IMR-90 (cell line): Measurements from ENCODE around the gene SDS. TPM values are rescaled to one million over a fixed set of nuclear protein-coding genes. Genes with fewer than 3 reads are reported as not detected.

Experiments
- ATAC-seq: fragments of 200-7000 bp; cut with Tn5 transposase; 2 replicates; pipeline ENCODE4 v1.9.1; 2020; ENCODE audit warnings: low read depth, mild to moderate bottlenecking, moderate library complexity
- BruUV-seq: library from RNA; stranded (reverse); fragments of 400-500 nt; replicated peaks from 2 replicates; lab custom pipeline; 2021; lab: Mats Ljungman, UMichigan
- CTCF ChIA-PET: fragments of 300-600 bp; formaldehyde crosslinking; extraction: SDS; loops from one replicate; lab custom pipeline; 2021; ENCODE audit warnings: antibody characterized with exemption; lab: Yijun Ruan, JAX
- POLR2A ChIA-PET: fragments of 300-600 bp; sonication (Branson Sonifier 250); formaldehyde crosslinking; loops from one replicate; lab custom pipeline; 2022; ENCODE audit warnings: antibody characterized with exemption; ENCODE audit not compliant: unreplicated experiment; lab: Charles Lee
- DNase-seq: peaks from one replicate; pipeline ENCODE4 v3.0.0; 2013
- H2AFZ ChIP-seq: replicated peaks from 2 replicates; pipeline ENCODE3; 2013; ENCODE audit warnings: low read length, mild to moderate bottlenecking; ENCODE audit not compliant: poor library complexity
- H2AK5ac ChIP-seq: 2 replicates; pipeline ENCODE4 v1.6.1; 2013; ENCODE audit warnings: low read depth, low read length, inconsistent platforms
- H2AK9ac ChIP-seq: replicated peaks from 2 replicates; pipeline ENCODE3; 2013; ENCODE audit warnings: mild to moderate bottlenecking, low read depth, low read length, moderate library complexity; ENCODE audit not compliant: poor library complexity
- H2BK120ac ChIP-seq: 2 replicates; pipeline ENCODE4 v1.6.1; 2013; ENCODE audit warnings: low read depth, low read length, inconsistent platforms
- H2BK15ac ChIP-seq: 3 replicates; pipeline ENCODE4 v1.6.1; 2013; ENCODE audit warnings: low read depth, low read length, inconsistent platforms
- H2BK20ac ChIP-seq: 2 replicates; pipeline ENCODE4 v1.6.1; 2013; ENCODE audit warnings: low read depth, mild to moderate bottlenecking, inconsistent platforms, low read length, moderate library complexity
- H2BK5ac ChIP-seq: 2 replicates; pipeline ENCODE4 v1.6.1; 2013; ENCODE audit warnings: mild to moderate bottlenecking, low read depth, low read length, inconsistent platforms; ENCODE audit not compliant: poor library complexity, severe bottlenecking
- H3K14ac ChIP-seq: replicated peaks from 2 replicates; pipeline ENCODE4 v1.6.1; 2013; ENCODE audit warnings: low read depth, low read length, inconsistent platforms
- H3K18ac ChIP-seq: 2 replicates; pipeline ENCODE4 v1.6.1; 2013; ENCODE audit warnings: low read depth, low read length, control low read depth
- H3K23ac ChIP-seq: 2 replicates; pipeline ENCODE4 v1.6.1; 2013; ENCODE audit warnings: low read depth, low read length, inconsistent platforms
- H3K27ac ChIP-seq: 2 replicates; pipeline ENCODE4 v1.5.1; 2013; ENCODE audit warnings: mild to moderate bottlenecking, control low read depth, low read length; ENCODE audit not compliant: insufficient read depth
- H3K27me3 ChIP-seq: 2 replicates; pipeline ENCODE4 v1.6.1; 2013; ENCODE audit warnings: low read length; ENCODE audit not compliant: control insufficient read depth, insufficient read depth
- H3K36me3 ChIP-seq: 2 replicates; pipeline ENCODE4 v1.6.1; 2013; ENCODE audit warnings: low read length, mixed read lengths; ENCODE audit not compliant: control insufficient read depth, insufficient read depth
- H3K4ac ChIP-seq: 2 replicates; pipeline ENCODE4 v1.6.1; 2013; ENCODE audit warnings: low read depth, low read length, inconsistent platforms
- H3K4me1 ChIP-seq: 2 replicates; pipeline ENCODE4 v1.6.1; 2013; ENCODE audit warnings: low read length, mixed read lengths; ENCODE audit not compliant: control insufficient read depth, insufficient read depth
- H3K4me2 ChIP-seq: 2 replicates; pipeline ENCODE4 v1.6.1; 2013; ENCODE audit warnings: low read depth, mild to moderate bottlenecking, control low read depth, low read length, moderate library complexity
- H3K4me3 ChIP-seq: 2 replicates; pipeline ENCODE4 v1.5.1; 2013; ENCODE audit warnings: low read depth, mild to moderate bottlenecking, control low read depth, low read length, moderate library complexity; ENCODE audit not compliant: insufficient read depth
- H3K56ac ChIP-seq: 2 replicates; pipeline ENCODE4 v1.6.1; 2013; ENCODE audit warnings: low read length, inconsistent platforms; ENCODE audit not compliant: insufficient read depth; ENCODE audit errors: extremely low read depth
- H3K79me1 ChIP-seq, 2 experiments: 2 replicates each; pipeline ENCODE4 v1.6.1; 2013; ENCODE audit warnings: low read length in 2 of 2, inconsistent platforms in 1 of 2, low read depth in 1 of 2
- H3K9ac ChIP-seq: 2 replicates; pipeline ENCODE4 v1.6.1; 2013; ENCODE audit warnings: low read depth, low read length, control low read depth
- H3K9me1 ChIP-seq: 2 replicates; pipeline ENCODE4 v1.6.1; 2013; ENCODE audit warnings: low read length, inconsistent platforms; ENCODE audit not compliant: insufficient read depth
- H3K9me3 ChIP-seq: 2 replicates; pipeline ENCODE4 v1.6.1; 2013; ENCODE audit warnings: low read length; ENCODE audit not compliant: control insufficient read depth, insufficient read depth
- H4K20me1 ChIP-seq: 2 replicates; pipeline ENCODE4 v1.6.1; 2013; ENCODE audit warnings: low read length, inconsistent platforms; ENCODE audit not compliant: insufficient read depth
- H4K5ac ChIP-seq: 2 replicates; pipeline ENCODE4 v1.6.1; 2013; ENCODE audit warnings: mild to moderate bottlenecking, low read depth, low read length, control low read depth
- H4K8ac ChIP-seq, 2 experiments: 2 replicates each; pipeline ENCODE4 v1.6.1; 2013; ENCODE audit warnings: low read depth in 2 of 2, low read length in 2 of 2, control low read depth in 1 of 2, inconsistent platforms in 1 of 2
- H4K91ac ChIP-seq: 2 replicates; pipeline ENCODE4 v1.6.1; 2013; ENCODE audit warnings: low read depth, low read length, inconsistent platforms; ENCODE audit not compliant: insufficient read depth
- CEBPB ChIP-seq: IDR thresholded peaks from 2 replicates; pipeline ENCODE4 v1.6.1; 2012; ENCODE audit warnings: low read depth, low read length, improper control_type of control experiment
- WGBS, 2 experiments: methylation state at CpG; one replicate each; pipeline versions ENCODE4 v1.1.5 to v1.1.7; 2013; ENCODE audit warnings: missing lambda C conversion rate in 2 of 2; ENCODE audit not compliant: insufficient read length in 1 of 2; ENCODE audit errors: extremely low coverage in 2 of 2; 5-methylcytosine and 5-hydroxymethylcytosine counted together
- dilution Hi-C: fragments of 300-500 bp; cut with HindIII; formaldehyde crosslinking; loops from one replicate; pipeline ENCODE4 v1.14.3; 2018; ENCODE audit warnings: low sequenced_read_pairs; ENCODE audit not compliant: unreplicated experiment
- in situ Hi-C: fragments of 300-500 bp; cut with MboI; formaldehyde crosslinking; loops from 3 replicates; pipeline ENCODE4 v1.14.3; 2019; ENCODE audit warnings: low sequenced_read_pairs, inconsistent platforms, mixed read lengths
- intact Hi-C: fragments of 100-400 bp; cut with micrococcal nuclease; formaldehyde crosslinking; loops from 2 replicates; pipeline ENCODE4 v1.10.0; 2022
- polyA plus RNA-seq, 3 experiments: library from polyadenylated mRNA; depleted of rRNA; stranded (reverse); fragments of >200 nt; gene quantifications; 2 replicates each; pipeline ENCODE4 v1.2.3, GENCODE V29; 2012; ENCODE audit warnings: low replicate concordance in 1 of 3
- total RNA-seq: library from RNA; depleted of rRNA; stranded (reverse); fragments of >200 nt; gene quantifications from 2 replicates; pipeline ENCODE4 v1.2.3, GENCODE V29; 2012
- TF ChIP-seq, protein P1 (sequence below): fragments of 150-350 bp; IDR thresholded peaks from 2 replicates; pipeline ENCODE4 v1.6.1; 2017; ENCODE audit warnings: mild to moderate bottlenecking, antibody characterized with exemption, low read length, low read depth

The SDS gene
- total and polyA plus RNA-seq, 2 of the 4 experiments (the other 2 are of a cell fraction): not detected

DNA sequence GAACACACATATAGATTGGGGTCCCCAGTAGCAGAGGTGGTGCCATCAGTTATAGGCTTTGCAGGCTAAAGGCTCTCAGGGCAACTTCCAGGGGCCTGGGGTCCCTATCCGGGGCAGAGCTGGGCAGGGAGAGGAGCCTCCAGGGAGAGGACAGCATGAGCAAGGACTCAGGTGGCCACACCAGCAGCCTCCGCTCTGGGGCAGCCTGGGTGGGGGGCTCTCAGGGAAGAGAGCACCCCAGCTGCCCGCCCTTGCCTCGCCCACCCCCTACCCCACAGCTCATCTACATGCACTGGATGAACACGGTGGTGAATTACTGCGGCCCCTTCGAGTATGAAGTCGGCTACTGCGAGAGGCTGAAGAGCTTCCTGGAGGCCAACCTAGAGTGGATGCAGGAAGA is 31.3 kb downstream of the SDS start:
- H3K4me3 ChIP-seq: no peak overlapping the region
- H2BK5ac ChIP-seq: no peak overlapping the region
- peaks cover 0 to 15% of the 10 kb centered on the region in 2 experiments; a peak in 2 of 4 replicates for H3K79me1 ChIP-seq
- H2AK5ac ChIP-seq: no peak overlapping the region
- no peak overlapping the region for H3K18ac ChIP-seq
- no peak overlapping the region for H2AK9ac ChIP-seq
- in situ Hi-C loops (no loop called here), intact Hi-C loops (no loop called here), dilution Hi-C loops (no loop called here)
- WGBS, 2 experiments: no CpG with 5 or more reads among the region's 9 CpGs
- H4K20me1 ChIP-seq: peaks cover 5% of the 10 kb centered on the region; the same call in 1 of the 2 replicates
- no peak overlapping the region for H2BK20ac ChIP-seq
- no peak for ATAC-seq
- peaks cover 23% of the 10 kb centered on the region for H3K9me1 ChIP-seq
- H3K56ac ChIP-seq: no peak overlapping the region
- no TSS peak for BruUV-seq
- no peak overlapping the region for H3K27ac ChIP-seq
- H3K14ac ChIP-seq: no peak overlapping the region
- H3K4ac ChIP-seq: no peak overlapping the region
- no peak overlapping the region for H4K91ac ChIP-seq
- H2BK15ac ChIP-seq: no peak overlapping the region
- no peaks in the 10 kb centered on the region for H3K9me3 ChIP-seq
- H3K4me1 ChIP-seq: no peaks in the 10 kb centered on the region; the same call in 1 of the 2 replicates
- ChIA-PET CTCF (no interaction called here), POLR2A (no interaction called here)
- no peak overlapping the region for H4K8ac ChIP-seq
- H3K4me2 ChIP-seq: no peak overlapping the region
- no peaks in the 10 kb centered on the region for H3K27me3 ChIP-seq
- peaks cover 22% of the 10 kb centered on the region for H3K36me3 ChIP-seq
- no peak overlapping the region for H3K23ac ChIP-seq
- H3K9ac ChIP-seq: no peak overlapping the region
- H2AFZ ChIP-seq: no peak overlapping the region
- no peak for TF ChIP-seq CEBPB
- TF ChIP-seq, protein P1, sequence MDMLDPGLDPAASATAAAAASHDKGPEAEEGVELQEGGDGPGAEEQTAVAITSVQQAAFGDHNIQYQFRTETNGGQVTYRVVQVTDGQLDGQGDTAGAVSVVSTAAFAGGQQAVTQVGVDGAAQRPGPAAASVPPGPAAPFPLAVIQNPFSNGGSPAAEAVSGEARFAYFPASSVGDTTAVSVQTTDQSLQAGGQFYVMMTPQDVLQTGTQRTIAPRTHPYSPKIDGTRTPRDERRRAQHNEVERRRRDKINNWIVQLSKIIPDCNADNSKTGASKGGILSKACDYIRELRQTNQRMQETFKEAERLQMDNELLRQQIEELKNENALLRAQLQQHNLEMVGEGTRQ: no peak
- DNase-seq: no peak
- H4K5ac ChIP-seq: no peak overlapping the region
- H2BK120ac ChIP-seq: no peak overlapping the region
